COR-L47 (cell line): Measurements from ENCODE around the gene PSORS1C2.
"Not testable (repeated sequence)": the region's sequence is repeated elsewhere in the genome, so short reads cannot be mapped to it uniquely, and the experiment has no call there.

ENCODE experiments used
- DNase-seq: peaks from one replicate; lab custom pipeline; 2025; lab: John Stamatoyannopoulos, UW

Gene PSORS1C2

GRCh38 chr6:31138982-31139381 lies at the start of gene PSORS1C2:
Gene PSORS1C2, minus strand, starts transcription at chr6:31139066. Its CDS starts 40 bp downstream, at chr6:31139026.
- DNase-seq = no peak

DNA sequence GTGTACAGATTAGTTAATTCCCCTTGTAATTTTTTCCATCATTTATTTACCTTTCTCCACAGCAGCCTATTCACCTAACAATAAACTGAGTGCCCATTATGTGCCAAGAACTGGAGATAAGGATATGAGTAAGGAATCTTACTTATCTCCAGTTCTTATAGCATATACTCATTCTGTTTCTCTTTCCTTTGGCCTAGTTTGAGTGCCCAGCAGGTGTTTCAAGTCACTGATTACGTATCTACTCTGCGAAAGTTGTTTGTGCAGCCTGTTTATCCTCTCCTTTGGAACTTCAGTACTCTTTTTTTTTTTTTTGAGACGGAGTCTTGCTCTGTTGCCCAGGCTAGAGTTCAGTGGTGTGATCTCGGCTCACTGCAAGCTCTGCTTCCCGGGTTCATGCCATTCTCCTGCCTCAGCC lies 48.9 kb upstream of the PSORS1C2 start:
- no peak for DNase-seq

DNA sequence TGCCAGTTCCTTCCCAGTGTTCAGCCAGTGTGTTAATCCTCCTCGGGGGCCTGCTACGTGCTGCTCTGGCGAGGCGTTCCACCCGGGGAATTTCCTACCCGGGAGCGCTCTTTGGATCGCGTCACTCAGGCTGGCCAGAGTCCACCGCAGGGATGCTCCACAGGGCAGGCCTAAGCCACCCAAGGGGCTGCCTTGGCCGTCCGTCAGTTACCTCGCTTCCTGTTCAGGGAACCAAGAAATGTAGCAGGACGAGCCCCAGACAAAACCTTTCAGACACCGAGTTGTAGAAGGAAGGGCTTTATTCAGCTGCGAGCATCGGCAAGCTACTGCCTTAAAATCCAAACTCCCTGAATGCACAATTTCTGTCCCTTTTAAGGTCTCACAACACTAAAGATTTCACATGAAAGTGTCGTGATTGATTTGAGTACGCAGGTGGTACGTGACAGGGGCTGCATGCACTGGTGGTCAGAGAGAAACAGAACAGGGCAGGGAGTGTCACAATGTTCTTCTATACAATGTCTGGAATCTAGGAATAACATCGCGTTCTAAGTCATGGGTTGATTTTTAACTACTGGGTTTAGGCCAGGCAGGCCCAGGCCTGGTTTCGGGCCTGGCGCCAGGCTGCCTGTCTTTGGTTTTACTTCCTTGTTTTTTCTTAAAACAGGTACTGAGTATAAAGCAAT lies 47.3 kb upstream of the PSORS1C2 start:
- DNase-seq = no peak

DNA sequence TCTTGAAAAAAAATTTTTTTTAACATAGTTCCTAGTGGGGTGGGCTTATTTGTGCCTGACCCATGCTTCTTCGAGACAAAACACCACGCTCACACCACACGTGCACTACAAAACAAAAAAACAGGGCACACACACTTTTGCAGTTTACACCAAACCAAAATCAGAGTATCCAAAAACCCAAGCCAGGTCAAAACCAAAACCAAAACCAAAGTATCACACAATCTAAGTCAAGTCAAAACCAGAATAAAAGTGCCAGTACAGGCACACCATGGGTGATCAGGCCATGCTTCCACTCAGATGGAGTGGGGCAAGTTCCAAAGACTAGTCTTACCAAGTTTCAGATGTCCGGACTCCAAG lies 46.8 kb upstream of the PSORS1C2 start:
- DNase-seq = not testable (repeated sequence)

GRCh38 chr6:31183859-31184258 lies 45.0 kb upstream of the PSORS1C2 start:
- not testable (repeated sequence) for DNase-seq

GRCh38 chr6:31183287-31183686 lies 44.4 kb upstream of the PSORS1C2 start:
- not testable (repeated sequence) for DNase-seq

- DNase-seq = no peak
Observed at GRCh38 chr6:31180500-31180899, 41.6 kb upstream of the PSORS1C2 start.

GRCh38 chr6:31179896-31180295 lies 41.0 kb upstream of the PSORS1C2 start:
- no peak for DNase-seq

DNA sequence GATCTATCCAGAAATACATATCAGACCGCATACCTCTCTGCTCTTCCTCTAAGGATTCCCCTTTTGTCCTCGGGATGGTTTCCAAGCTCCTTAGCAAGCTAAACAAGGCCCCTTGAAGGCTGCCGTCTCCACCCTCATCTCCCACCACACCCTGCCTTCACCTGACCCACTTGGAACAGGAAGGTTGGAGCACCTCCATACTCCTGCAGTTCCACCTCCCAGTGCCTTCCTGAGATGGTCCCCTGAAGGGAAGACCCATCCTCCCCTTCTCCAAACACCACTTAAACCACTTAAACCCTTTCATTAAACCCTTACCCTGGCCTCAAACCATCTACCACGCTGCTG lies 40.1 kb upstream of the PSORS1C2 start:
- no peak for DNase-seq

DNA sequence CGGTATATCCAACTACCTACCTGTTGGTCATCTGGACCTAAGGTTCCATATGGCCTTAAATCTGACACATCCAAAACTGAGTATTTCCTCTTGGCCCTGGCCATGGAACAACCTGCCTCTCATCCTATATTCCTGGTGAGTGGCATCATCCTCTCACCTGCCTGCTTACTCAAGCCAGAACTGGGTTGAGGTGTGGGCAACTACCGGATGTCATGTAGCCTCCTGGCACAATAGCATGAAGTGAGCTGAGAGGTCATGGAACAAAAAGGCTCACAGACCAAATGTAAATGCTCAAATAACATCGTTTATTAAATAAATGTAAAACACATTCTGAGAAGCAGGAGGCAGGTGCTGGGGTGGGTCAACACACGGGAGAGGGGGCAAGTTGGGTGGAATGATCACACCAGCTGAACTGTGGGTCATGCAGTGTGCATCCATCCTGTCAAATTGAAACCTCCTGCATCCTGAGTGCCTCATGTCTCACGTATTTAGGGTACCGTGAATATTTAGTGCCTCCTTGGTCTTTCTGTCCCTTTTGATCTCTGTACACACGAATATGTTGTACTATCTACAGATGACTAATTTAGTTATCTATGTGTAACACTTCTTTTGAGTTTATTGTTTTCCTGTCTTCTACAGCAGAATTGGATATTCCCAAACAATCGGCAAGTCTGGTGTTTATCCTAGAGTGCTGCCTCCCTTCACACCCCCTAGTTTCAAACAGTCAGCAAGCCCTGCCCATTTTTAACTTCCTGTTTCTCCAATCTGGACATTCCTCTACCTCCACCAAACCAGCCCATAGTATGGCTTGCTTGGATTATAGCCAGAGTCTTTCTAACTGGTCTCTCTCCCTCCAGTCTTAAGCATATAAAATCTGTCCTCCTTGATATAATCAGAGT lies 39.5 kb upstream of the PSORS1C2 start:
- no peak for DNase-seq

- DNase-seq = no peak
Observed at GRCh38 chr6:31175971-31176370, 37.1 kb upstream of the PSORS1C2 start.

DNA sequence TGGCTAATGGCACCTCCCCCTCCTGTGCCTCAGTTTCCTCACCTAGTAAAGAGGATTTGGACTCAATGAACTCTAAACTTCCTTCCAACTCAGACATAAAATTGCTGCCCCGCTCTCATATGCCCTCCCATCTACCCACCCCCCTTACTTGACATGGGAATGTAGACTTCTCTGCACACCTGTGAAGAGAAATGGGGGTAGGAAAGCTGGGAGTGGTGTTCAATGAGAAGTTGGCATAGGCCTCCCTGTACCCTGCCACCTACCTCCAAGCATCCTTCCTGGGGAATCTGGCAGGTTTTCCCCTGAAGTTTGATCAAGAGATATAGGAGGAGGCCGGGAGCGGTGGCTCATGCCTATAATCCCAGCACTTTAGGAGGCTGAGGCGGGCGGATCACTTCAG lies 35.5 kb upstream of the PSORS1C2 start:
- no peak for DNase-seq

- no peak for DNase-seq
Observed at GRCh38 chr6:31173406-31173805, 34.5 kb upstream of the PSORS1C2 start.

DNA sequence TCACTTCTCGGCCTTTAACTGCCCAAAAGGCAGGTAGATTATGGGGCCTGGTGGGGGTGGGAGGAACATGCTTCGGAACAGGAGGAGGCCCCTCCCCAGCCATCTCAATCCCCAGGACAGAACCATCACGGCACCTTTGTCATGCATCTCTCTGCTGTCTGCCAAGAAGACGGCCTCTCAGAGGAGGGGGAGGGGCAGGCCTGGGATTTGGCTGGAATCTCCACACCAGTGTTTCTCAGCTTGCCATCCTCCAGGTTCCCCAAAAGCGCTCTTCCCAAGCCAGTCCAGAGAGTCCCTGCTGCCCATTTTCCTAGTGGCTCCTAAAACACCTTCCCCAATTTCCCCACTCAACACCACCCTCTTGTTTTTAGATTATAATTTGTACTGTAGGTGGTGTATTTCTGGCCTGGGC lies 34.1 kb upstream of the PSORS1C2 start:
- DNase-seq = no peak

DNA sequence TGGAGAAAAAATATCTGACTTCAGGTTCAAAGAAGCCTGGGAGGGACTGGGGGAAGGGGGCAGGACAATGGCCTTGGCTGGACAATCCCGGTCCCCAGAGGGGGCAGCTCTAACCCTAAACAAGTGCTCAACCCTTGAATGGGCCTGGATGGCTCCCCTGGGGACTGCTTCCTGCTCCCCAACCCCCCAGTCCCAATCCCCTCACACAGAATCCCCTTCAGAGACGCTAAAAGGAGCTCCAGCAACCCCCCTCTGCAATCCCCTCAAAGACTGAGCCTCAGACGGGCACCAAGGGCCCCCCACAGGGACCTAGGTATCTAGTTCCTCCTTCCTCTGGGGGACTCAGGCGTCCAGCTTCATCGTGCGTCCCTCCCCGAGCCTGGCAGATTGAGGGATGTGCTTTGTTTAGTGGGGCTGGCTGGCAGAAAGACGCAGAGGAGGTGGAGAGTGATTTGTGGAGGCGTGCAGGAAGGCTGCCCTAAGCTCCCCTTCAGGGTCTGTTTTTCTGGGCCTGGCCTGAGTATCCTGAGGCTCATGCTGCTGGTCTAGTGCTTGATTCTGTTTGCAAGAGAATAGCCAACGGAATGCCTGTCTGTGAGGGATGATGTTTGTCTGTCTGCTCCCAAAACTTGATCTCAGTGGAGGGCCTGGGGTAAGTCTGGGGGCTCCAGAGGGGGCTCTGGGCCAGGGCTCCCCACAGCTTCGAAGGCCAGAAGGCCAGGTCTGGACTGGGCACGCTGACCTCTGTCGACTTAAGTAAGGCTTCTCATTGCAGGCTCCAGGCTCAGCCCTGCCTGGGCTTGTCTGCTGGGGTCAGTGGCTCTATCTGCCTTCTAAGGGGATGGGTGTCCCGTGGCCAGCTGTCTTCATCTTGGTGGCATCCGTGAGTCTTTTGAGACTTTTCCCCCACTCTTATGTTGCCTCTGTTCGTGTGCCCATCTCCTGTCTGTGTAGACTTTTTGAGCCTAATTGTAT lies 33.4 kb upstream of the PSORS1C2 start:
- no peak for DNase-seq

DNA sequence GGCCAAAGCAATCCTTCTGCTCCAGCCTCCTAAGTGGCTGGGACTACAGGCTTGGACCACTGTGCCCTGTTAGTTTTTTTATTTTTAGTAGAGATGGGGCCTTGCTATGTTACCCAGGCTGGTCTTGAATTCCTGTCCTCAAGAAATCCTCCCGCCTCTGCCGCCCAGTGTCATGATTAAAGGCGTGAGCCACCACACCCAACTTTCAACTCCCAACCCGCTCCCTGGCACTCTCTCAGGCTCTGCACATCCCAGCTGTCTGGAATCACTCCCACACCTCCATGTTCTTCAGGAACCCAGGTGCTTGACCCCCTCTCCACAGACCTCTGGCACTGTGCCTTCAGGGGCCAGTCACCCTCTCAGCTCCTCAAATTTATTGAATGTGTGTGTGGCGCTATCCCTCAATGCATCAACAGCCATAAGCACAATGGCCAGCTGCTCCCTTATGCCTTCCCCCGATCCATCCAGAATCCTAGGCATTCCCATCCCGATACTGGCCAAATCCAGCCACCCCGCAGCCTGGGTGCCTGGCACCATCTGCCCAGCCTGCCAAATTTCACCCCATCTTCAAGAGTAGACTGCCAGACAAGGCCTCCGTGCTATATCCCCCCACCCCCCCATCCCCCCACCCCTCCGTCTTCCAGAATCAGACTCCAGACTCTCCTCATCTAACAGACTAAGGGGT lies 32.3 kb upstream of the PSORS1C2 start:
- DNase-seq = no peak

DNA sequence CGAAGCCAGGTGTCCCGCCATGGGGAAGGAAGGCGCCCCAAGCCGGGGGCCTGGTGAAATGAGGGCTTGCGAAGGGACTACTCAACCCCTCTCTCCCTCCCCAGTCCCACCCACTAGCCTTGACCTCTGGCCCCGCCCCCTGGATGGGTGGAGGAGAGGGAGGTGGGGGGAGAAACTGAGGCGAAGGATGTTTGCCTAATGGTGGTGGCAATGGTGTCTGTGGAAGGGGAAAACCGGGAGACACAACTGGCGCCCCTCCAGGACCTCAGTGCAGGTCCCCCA lies 31.7 kb upstream of the PSORS1C2 start, which contains the start of gene POU5F1:
Gene POU5F1, minus strand, starts transcription at position 83 of the 282 bp plus-strand sequence. Its CDS starts 62 bp downstream, at position 21.
- DNase-seq = no peak

DNA sequence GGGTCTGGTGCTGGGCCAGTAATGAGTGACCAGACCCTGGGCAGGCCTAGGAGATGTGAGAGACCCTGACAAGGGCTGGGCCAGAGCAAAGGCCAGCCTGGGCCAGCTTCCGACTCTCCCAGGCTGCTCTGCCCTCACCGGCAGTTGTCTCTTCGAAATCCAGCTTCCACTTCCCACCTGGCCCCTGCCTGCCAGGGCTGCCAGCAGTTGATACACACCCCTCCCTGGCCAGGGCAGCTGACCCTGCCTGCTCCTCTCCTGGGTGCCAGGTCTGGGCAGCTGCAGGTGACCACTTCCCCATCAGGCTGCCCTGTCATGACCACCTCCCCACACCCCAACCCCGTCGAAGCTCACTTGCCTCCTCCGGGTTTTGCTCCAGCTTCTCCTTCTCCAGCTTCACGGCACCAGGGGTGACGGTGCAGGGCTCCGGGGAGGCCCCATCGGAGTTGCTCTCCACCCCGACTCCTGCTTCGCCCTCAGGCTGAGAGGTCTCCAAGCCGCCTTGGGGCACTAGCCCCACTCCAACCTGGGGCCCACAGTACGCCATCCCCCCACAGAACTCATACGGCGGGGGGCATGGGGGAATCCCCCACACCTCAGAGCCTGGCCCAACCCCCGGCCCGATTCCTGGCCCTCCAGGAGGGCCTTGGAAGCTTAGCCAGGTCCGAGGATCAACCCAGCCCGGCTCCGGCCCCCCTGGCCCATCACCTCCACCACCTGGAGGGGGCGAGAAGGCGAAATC lies 31.2 kb upstream of the PSORS1C2 start:
- DNase-seq = not testable (repeated sequence)

DNA sequence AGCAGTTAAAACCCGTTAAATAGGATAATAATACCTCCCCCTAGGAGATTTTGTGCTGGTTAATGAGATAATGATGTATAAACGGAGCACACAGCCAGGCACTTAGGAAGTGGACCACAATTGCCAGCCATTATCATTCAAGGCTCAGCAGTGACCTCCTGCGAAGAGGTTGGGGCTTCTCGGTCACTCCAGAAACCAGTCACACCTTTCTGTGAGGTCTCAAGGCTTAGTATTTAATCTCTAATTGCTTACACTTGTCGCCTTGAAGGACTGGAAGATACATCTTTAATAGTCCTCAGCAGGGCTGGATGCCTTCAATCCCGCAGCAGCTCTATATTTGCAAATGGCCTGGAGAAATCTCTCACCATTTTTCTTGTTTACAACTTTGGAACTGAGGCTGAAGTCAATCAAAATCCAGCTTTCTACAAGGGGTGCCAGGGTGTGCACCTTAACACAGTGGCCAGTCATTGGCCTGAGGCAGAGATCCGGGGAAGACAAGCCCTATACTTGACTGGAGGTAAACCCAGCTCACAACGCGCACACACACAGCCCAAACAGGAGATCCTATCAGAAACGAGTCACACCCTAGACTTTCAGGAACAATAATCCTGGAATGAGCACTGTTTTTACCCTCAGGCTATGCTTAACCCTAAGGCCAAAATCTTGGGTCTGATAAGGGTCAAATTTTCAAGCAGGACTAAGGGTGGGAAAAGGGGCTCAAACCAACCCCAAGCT lies 30.4 kb upstream of the PSORS1C2 start:
- no peak for DNase-seq

DNA sequence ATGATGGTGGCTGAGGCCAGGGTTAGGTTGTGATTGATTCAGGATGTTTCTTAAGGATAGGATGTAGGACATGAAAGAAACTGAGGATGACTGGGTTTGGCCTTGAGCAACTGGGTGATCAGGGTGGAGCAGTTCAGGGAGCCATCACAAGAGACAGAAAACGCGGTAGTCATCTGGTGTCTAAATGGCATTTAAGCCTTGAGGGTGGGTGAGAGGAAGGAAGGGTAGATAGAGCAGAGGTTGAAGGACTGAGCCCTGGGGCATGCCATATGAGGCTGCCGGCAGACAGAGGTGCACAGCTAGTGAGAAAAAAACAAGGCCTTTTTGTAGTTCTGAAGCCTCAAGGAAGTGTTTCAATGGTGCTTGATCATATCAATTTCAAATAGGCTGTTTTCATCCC lies 29.7 kb upstream of the PSORS1C2 start:
- no peak for DNase-seq
